ENCODE data around the gene SNRNP35.
"Not testable (repeated sequence)": the region's sequence is repeated elsewhere in the genome, so short reads cannot be mapped to it uniquely, and the experiment has no call there.

The SNRNP35 gene

DNA sequence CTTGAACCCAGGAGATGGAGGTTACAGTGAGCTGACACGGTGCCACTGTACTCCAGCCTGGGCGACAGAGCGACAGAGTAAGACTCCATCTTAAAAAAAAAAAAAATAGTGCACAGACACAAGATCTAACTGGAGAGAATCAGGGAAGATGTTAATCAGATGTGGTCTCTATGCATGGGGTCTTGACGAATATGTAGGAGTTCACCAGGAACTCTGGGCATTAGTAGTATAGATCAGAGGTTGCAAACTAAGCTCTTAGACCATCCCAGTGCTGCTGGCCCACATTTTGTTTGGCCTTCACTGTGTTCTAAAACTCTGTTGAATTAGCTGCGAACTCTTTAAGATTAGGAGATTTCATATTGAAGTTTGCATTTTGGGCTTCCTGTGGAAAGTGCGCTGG lies 31.6 kb downstream of the SNRNP35 start:
- DNase-seq (ENCODE audit: low spot score) = no peak

DNA sequence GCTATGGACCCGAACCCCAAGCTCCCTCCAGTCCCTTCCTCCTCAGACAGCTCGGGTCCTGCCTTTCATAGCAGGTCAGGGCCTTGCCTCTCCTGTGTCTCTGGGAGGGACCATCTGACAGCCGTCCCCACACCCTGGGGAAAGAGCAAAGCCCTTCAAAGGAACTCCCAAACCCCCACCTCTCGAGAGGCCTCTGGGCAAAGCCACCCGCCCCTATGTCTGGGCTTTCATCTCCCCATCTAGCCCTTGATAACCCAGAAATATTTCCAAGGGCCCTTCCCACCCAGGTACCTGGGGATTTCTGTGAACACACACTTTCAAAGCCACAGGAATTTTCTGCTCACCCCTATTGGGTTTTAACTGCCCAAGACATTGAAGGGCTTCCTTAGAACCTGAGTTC lies 32.1 kb downstream of the SNRNP35 start:
- no peak for DNase-seq (ENCODE audit: low spot score)

DNA sequence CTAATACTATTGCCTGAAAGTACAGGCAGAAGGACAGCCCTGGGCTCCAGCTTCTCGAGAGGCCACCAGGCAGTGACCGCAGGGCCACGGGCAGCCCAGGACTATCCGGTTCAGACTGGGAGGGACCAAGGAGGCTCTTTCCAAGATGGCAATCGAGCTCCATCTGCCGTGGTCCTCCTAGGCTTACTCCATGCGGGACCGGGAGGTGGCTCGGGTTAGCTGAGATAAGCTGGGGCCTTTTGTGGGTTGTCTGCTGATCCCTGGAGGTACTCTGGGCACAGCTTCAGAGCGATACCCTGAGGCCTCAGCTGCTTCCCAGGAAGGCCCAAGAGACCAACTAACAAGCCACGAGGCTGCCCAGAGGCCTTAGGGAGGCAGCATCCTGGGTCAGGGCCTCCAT lies 33.1 kb downstream of the SNRNP35 start:
- no peak for DNase-seq (ENCODE audit: low spot score)

DNA sequence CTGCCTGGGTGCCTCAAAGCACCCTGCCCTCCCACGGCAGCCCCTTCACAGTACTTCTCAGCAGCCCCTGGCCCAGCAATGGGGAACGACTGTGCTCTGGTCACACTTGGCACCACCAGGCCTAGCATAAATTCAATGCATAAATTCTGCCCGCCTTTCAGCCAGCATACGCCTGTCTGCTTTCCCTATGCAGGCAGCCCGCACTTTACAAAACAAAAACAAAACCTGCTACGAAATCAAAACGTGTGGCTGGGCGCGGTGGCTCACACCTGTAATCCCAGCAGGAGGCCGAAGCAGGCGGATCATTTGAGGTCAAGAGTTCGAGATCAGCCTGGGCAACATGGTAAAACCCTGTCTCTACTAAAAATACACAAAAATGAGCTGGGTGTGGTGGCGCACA lies 33.5 kb downstream of the SNRNP35 start:
- DNase-seq (ENCODE audit: low spot score) = no peak

DNA sequence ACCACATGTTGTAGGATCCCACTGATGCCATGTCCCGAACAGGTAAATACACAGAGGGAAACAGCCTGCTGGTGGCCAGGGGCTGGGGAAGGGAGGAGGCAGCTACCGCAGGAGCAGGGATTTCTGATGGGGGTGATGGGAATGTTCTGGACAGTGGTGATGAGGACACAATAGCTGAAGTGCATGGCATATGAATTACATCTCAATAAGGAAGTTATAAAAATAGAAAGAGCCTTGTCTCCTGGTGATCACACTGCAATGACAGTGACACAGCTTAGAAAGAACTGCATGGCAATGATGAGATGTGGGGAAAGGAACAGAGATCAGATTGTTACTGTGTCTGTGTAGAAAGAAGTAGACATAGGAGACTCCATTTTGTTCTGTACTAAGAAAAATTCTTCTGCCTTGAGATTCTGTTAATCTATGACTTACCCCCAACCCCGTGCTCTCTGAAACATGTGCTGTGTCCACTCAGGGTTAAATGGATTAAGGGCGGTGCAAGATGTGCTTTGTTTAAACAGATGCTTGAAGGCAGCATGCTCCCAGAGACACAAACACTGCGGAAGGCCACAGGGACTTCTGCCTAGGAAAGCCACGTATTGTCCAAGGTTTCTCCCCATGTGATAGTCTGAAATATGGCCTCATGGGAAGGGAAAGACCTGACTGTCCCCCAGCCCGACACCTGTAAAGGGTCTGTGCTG lies 34.5 kb downstream of the SNRNP35 start:
- DNase-seq (ENCODE audit: low spot score) = not testable (repeated sequence)

DNA sequence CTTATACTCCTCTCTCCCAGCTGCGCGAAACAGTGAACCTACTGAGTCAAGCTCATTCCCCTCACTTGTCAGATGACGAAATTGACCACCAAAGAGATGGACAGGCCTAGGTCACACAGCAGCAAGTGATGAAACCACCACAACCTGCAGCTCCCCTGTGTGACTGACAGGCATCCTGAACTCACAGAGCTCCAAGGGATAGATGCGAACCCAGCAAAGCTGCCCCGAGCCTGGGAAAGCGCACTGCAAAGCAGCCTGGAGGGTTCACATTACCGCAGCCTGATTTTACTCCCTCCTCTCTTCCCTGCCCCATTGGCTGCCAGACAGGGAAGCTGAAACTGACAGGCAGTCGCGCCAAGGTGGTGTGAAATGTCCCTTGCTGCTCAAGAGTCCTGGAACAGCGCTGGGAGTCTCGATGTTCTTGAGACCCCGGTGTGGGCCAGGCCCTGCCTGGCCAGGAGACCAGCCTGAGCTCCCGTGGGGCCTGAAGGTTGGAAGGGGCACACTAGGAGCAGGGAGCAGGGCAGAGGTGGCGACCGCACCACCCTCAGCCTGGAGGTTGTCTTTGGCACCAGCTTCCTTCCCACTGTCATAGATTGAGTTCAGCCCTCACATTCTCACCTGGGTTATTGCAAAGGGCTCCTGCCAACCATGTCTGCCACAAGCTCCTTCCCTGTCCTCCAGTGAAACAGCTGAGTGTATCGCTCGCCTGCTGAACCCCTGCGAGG lies 36.3 kb downstream of the SNRNP35 start:
- no peak for DNase-seq (ENCODE audit: low spot score)

DNA sequence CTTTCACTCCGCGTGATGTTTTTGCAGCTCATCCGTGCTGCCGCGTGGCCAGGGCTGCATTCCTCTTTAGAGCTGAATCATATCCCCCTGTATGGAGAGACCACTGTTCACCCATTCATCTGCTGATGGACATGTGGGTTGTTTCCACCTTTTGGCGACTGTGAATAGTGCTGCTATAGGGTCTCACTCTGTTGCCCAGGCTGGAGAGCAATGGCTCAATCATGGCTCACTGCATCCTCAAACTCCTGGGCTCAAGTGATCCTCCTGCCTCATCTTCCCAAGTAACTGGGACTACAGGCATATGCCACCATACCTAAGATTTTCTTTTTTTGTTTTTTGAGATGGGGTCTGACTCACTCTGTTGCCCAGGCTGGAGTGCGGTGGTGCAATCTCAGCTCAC lies 39.1 kb downstream of the SNRNP35 start:
- no peak for DNase-seq (ENCODE audit: low spot score)

DNA sequence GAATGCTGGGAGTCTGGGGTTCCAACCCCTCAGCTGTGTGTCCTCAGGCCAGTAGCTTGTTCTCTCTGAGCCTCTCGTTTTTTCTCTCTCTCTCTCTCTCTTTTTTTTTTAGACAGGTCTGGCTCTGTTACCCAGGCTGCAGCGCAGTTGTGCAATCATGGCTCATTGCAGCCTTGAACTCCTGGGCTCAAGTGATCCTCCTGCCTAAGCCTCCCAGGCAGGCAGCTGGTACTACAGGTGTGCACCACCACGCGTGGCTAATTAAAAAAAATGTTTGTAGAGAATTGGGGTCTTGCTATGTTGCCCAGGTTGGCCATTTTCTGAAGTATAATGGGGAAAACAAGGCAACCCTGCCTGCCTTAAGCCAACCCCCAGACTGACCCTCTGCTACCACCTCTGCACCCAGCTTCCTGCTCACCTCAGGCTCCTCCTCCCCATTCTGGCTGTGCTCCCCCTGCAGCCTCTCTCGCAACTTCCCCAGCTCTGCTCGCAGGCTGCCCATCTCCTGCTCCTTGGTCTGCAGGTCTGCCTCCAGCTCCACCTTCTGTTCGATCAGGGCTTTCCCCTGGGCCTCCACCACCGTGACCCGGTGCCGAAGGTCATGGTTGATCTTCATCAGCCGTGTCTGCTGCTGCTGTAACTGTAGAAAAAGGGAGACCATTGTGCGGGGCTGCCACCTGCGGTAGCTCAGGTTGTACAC lies 40.3 kb downstream of the SNRNP35 start:
- no peak for DNase-seq (ENCODE audit: low spot score)

DNA sequence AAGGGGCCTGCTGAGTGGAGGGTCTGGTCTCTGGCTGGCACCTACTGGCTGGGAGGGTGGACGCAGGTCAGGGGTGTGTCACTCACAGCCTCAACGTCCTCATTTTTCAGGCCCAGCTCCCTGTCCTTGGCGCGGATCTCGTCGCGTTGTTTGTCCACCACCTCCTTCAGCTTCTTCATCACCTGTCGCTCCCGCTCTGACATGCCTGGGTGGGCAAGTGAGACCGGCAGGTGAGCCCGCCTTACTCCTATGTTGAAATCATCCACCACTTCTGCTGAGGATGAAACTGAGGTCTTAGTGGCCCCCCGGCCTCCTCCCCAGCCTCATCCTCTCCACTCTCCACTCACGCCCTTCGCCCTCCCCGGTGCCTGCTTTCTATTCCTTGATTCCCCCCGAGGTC lies 41.4 kb downstream of the SNRNP35 start:
- no peak for DNase-seq (ENCODE audit: low spot score)

DNA sequence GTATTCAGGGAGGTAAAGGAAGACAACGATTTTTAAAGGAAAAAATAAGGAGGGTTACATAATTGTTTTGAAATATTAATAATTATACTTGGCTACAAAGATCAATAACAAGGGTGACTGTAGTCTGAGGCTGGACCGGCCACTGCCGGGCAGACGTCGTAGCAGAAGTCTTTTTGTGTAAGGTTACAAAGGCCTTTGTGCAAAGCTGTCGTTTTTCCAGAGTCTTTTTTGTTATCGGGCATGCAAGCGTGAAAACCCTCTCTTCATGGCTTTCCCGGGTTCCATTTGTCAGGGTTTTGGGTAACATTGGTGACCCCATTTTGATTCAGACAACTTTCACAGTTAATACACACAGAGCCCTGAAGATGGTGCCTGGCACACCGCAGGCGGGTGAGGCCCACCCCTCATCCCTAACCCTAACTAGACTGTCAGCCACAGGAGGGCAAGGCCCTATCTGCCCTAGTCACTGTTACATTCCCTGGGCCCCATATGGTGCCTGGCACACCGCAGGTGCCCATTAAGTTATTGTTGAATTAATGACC lies 44.3 kb downstream of the SNRNP35 start:
- peak; percentile 78 for DNase-seq (ENCODE audit: low spot score)

DNA sequence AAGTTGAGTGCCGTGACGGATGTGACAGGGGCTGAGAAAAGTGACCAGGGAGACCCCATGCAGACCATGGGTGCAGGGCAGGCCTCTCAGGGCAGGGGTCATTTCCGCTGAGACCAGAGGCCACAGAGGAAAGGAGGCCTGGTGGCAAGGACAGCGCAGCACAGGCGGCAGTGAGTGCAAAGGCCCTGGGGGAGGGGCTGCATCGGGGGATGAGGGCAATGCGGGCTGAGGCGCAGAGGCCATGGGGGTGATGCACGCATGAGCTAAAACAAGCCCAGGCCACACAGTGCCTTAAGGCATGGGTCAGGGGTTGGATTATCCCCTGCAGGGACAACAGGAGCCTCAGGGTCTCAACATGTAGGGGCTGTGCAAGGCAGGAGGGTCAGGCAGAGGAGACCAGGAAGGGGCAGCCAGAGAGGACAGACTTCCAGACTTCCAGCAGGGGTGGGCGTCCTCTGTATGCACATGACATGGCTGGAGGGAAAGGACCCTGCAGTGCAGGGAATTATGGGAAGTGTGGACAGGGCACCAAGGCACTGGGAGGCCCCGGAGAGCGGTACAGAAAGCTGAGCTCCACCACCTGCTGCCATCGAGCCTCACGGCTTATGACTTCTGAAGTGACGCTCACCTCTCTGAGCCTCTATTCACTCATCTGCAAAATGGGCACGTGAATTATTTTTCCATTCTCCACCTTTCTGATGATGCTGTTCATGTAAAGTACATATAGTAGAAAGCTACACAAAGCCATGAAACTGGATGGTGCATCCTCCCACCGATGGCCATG lies 48.3 kb downstream of the SNRNP35 start:
- no peak for DNase-seq (ENCODE audit: low spot score)

DNA sequence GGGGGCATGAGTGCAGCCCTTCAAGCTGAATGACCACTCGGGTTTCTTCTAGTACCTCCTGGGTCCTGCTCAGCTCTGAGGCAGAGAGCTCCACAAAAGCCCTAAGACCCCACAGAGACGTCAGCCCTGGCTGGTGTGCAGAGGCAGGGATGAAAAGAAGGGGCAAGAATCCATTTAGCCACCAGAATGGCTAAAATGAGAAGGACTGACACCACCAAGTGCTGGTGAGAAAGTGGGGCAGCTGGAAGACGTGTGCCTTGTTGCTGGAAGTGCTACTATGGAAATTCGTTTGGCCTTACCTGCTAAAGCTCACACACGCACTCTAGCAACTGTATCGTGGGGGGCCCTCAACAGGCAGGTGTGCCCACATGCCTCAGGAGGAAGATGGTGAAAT lies 48.9 kb downstream of the SNRNP35 start:
- DNase-seq (ENCODE audit: low spot score) = no peak

DNA sequence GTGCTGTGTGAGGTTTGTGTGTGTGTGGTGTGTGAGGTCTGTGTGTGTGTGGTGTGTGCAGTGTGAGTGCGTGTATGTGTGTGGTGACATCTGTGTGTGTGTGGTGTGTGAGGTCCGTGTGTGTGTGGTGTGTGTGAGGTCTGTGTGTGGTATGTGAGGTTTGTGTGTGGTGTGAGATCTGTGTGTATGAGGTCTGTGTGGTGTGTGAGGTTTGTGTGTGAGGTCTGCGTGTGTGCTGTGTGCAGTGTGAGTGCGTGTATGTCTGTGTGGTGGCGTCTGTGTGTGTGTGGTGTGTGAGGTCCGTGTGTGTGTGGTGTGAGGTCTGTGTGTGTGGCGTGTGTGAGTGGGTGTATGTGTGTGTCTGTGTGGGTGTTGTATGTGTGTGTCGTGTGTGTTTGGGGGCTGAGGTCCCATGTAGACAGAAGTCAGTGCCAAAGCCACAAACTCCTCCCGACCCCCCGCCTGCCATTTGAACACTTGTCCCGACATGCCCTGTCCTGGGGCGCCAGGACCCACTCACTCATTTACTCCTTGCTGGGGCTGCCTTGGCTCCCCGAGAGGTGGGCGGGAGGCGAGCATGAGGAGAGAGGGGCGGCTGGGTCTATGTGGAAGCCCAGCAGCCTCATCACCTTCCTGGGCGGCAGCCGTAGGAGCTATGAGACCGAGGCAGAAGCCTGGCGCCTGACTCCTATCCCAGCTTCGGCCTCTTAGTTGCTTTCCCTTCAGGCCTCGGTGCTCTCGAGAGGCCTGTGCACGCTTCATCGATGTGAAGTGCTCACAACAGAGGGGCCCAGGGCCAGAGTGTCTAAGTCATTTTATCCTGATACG lies 55.1 kb downstream of the SNRNP35 start:
- no peak for DNase-seq (ENCODE audit: low spot score)

DNA sequence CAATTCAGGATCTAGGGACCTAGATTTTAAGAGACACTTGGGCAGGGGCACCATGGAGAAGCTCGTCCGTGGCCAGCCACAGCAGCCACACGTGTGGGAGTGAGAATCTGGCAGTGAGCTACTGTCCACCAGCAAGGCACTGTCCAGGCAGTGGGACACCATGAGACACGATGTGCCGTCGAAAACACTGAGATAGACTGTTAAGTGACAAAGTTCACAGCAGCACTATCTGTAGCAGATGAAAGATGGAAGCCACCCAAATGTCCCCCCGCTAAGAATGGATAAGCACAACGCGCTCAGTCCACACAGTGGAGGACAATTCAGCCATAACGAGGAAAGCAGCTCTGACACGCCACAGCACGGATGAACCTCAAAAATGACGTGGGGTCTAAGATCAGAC lies 55.9 kb downstream of the SNRNP35 start:
- no peak for DNase-seq (ENCODE audit: low spot score)

DNA sequence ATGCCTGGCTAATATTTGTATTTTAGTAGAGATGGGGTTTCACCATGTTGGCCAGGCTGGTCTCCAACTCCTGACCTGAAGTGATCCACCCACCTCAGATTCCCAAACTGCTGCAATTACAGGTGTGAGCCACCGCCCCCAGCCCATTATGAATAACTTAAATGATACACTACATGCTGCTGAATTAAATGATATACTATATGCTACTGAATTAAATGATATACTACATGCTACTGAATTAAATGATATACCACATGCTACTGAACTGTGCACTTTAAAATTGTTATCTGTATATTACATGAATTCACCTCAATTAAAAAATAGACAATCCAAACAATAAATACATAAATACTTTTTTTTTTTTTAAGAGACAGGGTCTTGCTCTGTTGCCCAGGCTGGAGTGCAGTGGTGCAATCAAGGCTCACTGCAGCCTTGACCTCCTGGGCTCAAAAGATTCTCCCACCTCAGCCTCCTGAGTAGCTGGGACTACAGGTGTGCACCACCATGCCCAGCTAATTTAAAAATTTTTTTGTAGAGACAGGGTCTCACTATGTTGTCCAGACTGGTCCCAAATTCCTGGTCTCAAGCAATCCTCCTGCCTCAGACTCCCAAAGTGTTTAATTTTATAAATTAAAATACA lies 56.8 kb downstream of the SNRNP35 start:
- not testable (repeated sequence) for DNase-seq (ENCODE audit: low spot score)

DNA sequence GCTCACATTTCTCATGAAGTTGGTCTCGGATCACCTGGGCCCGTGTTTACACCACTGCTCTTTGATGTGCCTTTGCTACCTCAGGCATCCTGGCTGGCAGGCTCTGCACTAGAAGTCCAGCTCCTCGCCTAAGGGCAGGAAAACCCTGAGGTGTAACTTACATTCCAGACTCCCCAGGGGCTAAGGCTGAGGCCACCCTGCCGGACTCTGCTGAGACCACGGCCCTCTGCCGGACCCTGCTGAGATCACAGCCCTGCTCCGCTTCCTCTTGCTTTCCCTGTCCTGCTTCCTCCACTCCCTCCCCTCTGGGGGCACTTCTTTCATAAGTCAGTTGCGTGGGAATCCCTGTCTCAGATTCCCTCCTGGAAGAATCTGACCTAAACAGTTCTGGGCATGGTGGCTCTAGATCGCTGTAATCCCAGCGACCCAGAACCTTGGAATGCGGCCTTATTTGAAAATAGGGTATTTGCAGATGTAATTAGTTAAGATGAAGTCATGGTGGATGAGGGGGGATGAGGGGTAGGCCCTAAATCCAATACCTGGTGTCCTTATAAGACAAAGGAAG lies 58.4 kb downstream of the SNRNP35 start:
- DNase-seq (ENCODE audit: low spot score) = no peak
